NCI-H1417 (cell line): Measurements from ENCODE around the gene HDAC3.
"Not testable (repeated sequence)": the region's sequence is repeated elsewhere in the genome, so short reads cannot be mapped to it uniquely, and the experiment has no call there.

Experiments used
- DNase-seq, 3 experiments: peaks; one replicate each; lab custom pipeline; 2025; lab: John Stamatoyannopoulos, UW

The HDAC3 gene

DNA sequence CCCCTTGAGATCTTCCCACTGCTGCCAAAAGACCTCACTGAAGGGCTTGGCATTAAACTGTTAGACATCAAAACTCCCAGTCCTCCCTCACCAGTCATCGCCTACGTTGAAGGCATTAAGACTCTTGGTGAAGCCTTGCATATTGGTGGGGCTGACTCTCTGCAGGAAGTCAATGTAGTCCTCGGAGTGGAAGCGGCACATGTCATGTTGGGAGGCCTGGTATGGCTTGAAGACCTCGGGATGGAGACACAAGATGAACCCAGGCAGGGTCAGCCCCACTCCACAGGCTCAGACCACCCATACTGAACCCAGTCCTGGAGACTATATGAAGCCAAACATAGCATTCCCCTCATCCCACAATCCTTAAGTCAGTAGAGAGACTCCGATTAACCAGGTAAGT lies 1.9 kb downstream of the HDAC3 start:
- DNase-seq = no peak

DNA sequence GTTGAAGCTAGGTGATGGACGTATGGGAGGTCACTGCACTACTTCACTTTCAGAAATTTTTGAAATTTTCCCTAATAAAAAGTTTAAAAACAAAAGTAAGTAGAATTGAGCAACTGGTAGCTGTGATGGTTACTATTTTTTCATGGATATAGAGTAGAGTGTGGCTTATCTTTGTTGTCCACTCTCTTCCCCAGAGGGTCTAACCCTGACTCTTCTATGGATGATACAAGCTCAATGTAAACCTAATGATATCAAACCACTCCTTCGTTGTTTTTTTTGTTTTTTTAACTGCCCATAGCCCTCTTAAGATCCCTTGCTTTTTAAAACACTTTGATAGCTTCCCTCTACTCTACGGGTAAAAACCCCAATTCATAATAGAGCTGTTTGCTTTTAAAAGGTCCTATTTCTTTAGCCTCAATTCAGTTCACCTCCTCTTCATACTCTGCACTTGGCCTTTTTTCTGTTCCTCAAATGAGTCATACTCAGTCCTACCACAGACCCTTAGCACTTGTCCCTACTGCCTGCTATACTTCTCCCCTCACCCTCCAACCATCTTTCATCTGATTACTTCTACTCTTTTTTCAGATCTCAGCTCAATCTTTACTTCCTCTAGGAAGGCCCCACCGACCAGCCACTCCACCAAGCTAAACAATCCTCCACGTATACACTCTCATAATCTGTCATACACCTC lies 2.6 kb downstream of the HDAC3 start:
- DNase-seq = no peak

- DNase-seq = peak in 1 of 3 experiments; percentile 4
These were observed 4.0 kb downstream of the HDAC3 start for GRCh38 chr5:141632650-141633049.

DNA sequence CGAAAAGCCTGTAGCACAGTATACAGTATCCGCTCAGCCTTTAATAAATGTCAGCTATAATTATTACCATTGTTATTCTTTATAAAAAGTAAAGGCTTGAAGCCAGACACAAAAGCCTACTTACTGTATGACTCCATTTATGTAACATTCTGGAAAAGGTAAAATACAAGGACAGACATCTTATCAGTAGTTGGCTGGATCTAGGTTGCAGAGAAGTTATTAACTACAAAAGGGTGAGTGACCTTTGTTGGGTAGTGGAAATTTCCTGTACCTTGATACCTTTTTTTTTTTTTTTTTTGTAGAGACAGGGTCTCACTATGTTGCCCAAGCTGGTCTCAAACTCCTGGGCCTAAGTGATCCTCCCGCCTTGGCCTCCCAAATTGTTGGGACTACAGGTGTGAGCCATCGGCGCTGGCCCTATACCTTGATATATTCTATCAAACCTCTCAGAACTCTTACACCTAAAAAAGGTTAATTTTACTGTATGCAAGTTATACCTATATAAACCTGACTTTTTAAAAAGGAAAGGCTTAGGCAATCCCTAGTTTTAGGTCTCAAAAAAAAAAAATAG lies 6.0 kb downstream of the HDAC3 start:
- DNase-seq = no peak

GRCh38 chr5:141628175-141628788 lies 8.4 kb downstream of the HDAC3 start:
- DNase-seq = no peak

DNA sequence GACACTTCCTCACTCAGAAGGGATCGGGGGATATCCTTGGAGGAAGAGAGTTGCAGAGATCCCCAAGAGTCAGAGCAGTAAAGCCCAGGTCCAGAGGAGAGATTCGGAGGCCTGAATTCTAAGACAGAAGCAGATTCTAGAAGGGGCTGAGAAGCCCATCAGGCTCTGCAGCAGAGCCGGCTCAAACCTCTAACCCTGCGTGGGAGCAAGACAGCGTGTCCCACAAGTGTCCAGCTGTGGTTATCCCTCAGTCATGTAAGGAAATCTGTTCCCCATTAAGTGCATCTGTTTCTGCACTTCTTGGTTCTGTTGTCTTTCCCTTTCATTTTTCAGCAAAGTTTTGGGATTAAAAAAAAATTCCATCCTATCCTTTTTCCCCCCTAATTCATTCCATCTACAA lies 13.0 kb downstream of the HDAC3 start:
- no peak for DNase-seq

DNA sequence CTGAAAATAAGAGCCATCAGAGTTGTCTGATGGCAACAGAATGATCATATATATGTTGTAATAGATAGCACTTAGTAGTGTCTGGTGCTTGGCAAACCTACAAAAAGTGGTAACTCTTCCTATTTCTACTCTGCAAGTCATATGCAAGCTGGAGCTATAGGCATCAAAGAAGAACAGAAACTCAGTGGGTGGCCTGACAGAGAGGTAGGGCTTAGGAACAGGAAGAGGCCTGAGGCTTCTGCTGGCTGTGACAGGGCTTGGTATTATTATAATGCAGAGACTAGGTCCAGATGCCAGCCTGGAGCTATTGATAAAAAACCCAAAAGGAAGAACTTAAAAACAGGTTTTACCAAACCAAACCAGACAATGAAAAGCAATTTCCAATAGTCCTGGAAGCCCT lies 13.5 kb downstream of the HDAC3 start:
- no peak for DNase-seq

DNA sequence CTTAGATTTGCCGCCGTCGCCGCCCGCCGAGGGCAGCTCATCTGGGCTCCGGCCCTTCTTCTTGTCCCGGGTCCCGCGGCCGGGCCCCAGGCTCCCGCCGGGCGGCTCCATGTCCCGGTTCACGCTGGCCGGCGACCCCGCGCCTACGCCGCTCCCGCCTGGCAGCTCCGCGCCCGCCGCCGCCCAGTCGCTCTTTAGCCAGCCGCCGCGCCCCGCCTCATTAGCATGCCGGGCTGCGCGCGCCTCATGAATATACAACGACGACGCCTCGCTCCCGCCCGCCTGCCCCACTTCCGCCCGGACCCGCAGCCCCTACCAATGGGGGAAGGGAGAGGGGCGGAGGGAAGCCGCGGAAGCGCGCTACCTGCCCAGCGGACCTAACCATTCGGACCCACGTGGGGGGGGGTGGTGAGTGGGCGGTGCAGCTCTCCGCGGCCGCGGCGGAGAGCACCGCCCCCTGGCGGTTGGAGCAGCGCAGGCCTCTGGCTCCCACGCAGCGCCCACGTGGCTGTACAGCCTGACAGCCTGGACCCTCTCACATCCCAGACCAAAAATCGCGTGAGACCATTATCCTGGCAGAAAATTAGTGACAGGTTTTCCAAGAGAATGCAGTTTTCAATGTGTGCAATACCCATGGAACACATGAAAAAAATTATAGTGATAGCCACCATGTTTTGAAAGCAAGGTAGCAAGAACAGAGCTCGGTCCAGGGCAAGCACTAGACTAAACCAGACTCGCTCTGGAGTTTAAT lies 17.7 kb downstream of the HDAC3 start, which contains the start of gene DIAPH1:
TSS of gene DIAPH1 (minus strand) at position 197 of the 751 bp plus-strand sequence. CDS start at position 111, 86 bp downstream.
- DNase-seq = peak; percentile 91 to 96 (median 96)

GRCh38 chr5:141618030-141618803 lies 18.4 kb downstream of the HDAC3 start:
- peak; percentile 39 to 75 (median 74) for DNase-seq

DNA sequence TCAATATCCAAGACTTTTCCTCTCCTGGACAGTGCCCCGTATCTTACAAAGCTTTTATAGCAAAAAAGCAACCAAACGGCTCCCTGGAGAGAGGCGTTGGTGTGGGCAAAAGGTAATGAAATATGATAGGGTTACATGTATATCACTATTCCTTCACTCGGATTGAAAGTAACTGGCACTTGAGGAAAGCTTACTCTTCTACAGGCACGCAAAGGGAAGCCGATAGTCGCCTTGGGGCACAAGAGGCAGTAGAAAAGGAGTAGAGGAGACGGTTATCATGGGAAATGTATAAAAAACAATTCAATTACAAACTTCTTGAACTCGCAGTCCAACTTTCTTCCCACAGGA lies 19.0 kb downstream of the HDAC3 start:
- DNase-seq = peak in 1 of 3 experiments; percentile 17

- no peak for DNase-seq
These were observed 19.5 kb downstream of the HDAC3 start for GRCh38 chr5:141617128-141617527.

DNA sequence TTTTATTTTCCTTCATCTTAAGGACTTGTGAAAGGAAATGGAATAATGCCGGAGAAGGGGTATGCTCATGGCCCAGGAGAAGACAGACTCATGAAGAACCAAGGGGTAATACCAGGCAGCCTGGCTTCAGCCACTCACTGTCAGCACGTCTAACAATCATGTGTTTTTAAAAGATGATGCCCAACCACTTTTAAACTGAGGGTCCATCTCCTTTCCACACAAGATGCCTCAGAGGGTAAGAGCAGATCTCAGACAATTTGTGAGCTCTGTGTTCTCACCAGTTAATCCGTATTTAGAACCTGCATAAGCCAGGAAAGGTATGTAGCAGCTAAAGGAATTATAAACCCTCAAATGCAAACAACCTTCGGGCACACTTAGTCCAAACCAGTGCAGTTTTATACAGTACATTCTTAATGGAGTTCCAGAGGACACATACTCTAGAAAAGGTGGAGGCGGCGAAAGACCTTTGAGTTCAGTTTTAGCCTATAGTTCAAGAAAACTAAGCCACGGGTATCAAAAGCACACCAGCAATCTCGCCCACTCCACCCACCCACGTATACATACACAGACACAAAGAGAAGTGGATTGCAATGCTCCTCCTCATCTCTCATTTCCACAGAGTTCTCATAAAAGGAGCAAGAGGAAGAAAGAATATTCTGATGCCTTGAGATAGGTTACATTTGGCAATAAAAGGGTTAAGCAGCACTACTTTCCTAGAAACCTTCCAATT lies 20.5 kb downstream of the HDAC3 start:
- DNase-seq = no peak

GRCh38 chr5:141613344-141613743 lies 23.3 kb downstream of the HDAC3 start:
- DNase-seq = no peak

DNA sequence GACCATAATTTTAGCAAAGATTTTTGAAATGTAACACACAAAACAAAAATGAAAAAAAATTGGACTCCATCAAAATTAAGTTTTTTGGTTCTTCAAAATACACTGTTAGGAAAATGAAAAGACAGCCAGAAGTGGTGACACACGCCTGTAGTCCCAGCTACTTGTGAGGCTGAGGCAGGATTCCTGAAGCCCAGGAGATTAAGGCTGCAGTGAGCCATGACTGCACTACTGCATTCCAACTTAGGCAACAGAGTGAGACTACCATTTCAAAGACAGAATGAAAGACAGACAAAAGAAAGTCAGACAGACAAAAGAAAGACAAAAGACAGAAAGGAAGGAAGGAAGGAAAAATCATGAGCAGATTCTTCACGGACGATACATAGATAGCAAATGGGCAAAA lies 25.4 kb downstream of the HDAC3 start:
- DNase-seq = no peak

- DNase-seq = not testable (repeated sequence)
These were observed 26.7 kb downstream of the HDAC3 start for GRCh38 chr5:141609921-141610320.

- no peak for DNase-seq
These were observed 27.6 kb downstream of the HDAC3 start for GRCh38 chr5:141609044-141609443.

- no peak for DNase-seq
These were observed 28.1 kb downstream of the HDAC3 start for GRCh38 chr5:141608557-141608956.

GRCh38 chr5:141608046-141608445 lies 28.6 kb downstream of the HDAC3 start:
- DNase-seq = no peak

- no peak for DNase-seq
These were observed 30.9 kb downstream of the HDAC3 start for GRCh38 chr5:141605523-141606277.

- DNase-seq = no peak
These were observed 32.5 kb downstream of the HDAC3 start for GRCh38 chr5:141603923-141604717.
